ENCODE measurements around the gene SMTN. TPM values are rescaled to one million over a fixed set of nuclear protein-coding genes. Genes with fewer than 3 reads are reported as not detected.
A peak's percentile ranks its signal among the peaks of the same experiment; 100 is the strongest.

SMTN gene
- total and polyA plus RNA-seq, 9 of the 15 experiments (the other 6 are each of a cell fraction or from before 2014, with no cell fraction given) = 2.5 to 41.1 (median 16.1) TPM

DNA sequence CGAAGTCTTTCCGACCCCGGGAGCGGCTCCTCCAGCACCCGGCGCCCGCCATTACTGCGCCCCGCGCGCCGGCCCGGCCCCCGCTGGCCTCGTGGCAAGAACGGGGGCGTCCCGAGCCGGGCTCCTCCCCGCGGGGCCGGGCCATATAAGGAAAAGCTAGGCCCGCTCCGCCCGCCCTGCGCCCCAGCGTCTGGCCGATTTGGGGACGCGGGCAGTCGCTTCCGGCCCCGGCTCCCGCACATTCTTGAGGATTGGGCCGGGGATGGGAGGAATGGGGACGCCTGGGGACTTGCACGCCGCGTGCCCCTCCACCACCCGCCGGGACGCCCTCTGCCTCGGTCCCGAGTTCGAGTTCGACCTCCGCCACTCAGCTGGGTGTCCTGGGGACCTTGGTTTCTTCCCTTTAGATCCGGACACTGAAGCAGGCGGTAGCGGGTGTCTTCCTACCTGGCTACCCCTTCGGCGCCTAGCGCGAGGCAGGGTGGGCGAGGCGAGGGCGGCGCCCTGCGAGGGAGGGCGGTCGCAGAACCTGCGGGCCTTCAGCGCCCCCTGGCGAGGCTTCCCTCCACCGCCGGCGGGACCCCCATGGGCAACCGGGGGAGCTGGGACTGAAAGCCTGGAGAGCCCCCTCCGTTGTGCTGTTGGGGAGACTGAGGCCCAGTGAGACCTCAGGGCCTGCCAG, 3.8 kb downstream of the SMTN start (continued):
- TF ChIP-seq, protein P1, sequence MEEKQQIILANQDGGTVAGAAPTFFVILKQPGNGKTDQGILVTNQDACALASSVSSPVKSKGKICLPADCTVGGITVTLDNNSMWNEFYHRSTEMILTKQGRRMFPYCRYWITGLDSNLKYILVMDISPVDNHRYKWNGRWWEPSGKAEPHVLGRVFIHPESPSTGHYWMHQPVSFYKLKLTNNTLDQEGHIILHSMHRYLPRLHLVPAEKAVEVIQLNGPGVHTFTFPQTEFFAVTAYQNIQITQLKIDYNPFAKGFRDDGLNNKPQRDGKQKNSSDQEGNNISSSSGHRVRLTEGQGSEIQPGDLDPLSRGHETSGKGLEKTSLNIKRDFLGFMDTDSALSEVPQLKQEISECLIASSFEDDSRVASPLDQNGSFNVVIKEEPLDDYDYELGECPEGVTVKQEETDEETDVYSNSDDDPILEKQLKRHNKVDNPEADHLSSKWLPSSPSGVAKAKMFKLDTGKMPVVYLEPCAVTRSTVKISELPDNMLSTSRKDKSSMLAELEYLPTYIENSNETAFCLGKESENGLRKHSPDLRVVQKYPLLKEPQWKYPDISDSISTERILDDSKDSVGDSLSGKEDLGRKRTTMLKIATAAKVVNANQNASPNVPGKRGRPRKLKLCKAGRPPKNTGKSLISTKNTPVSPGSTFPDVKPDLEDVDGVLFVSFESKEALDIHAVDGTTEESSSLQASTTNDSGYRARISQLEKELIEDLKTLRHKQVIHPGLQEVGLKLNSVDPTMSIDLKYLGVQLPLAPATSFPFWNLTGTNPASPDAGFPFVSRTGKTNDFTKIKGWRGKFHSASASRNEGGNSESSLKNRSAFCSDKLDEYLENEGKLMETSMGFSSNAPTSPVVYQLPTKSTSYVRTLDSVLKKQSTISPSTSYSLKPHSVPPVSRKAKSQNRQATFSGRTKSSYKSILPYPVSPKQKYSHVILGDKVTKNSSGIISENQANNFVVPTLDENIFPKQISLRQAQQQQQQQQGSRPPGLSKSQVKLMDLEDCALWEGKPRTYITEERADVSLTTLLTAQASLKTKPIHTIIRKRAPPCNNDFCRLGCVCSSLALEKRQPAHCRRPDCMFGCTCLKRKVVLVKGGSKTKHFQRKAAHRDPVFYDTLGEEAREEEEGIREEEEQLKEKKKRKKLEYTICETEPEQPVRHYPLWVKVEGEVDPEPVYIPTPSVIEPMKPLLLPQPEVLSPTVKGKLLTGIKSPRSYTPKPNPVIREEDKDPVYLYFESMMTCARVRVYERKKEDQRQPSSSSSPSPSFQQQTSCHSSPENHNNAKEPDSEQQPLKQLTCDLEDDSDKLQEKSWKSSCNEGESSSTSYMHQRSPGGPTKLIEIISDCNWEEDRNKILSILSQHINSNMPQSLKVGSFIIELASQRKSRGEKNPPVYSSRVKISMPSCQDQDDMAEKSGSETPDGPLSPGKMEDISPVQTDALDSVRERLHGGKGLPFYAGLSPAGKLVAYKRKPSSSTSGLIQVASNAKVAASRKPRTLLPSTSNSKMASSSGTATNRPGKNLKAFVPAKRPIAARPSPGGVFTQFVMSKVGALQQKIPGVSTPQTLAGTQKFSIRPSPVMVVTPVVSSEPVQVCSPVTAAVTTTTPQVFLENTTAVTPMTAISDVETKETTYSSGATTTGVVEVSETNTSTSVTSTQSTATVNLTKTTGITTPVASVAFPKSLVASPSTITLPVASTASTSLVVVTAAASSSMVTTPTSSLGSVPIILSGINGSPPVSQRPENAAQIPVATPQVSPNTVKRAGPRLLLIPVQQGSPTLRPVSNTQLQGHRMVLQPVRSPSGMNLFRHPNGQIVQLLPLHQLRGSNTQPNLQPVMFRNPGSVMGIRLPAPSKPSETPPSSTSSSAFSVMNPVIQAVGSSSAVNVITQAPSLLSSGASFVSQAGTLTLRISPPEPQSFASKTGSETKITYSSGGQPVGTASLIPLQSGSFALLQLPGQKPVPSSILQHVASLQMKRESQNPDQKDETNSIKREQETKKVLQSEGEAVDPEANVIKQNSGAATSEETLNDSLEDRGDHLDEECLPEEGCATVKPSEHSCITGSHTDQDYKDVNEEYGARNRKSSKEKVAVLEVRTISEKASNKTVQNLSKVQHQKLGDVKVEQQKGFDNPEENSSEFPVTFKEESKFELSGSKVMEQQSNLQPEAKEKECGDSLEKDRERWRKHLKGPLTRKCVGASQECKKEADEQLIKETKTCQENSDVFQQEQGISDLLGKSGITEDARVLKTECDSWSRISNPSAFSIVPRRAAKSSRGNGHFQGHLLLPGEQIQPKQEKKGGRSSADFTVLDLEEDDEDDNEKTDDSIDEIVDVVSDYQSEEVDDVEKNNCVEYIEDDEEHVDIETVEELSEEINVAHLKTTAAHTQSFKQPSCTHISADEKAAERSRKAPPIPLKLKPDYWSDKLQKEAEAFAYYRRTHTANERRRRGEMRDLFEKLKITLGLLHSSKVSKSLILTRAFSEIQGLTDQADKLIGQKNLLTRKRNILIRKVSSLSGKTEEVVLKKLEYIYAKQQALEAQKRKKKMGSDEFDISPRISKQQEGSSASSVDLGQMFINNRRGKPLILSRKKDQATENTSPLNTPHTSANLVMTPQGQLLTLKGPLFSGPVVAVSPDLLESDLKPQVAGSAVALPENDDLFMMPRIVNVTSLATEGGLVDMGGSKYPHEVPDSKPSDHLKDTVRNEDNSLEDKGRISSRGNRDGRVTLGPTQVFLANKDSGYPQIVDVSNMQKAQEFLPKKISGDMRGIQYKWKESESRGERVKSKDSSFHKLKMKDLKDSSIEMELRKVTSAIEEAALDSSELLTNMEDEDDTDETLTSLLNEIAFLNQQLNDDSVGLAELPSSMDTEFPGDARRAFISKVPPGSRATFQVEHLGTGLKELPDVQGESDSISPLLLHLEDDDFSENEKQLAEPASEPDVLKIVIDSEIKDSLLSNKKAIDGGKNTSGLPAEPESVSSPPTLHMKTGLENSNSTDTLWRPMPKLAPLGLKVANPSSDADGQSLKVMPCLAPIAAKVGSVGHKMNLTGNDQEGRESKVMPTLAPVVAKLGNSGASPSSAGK (IDR thresholded peaks at IDR 0.05) = peak; percentile 54
- TF ChIP-seq NELFE (IDR thresholded peaks at IDR 0.05; ENCODE audit: insufficient read depth, insufficient read length) = no peak
- TF ChIP-seq ETV6 (IDR thresholded peaks at IDR 0.05; ENCODE audit: borderline replicate concordance in 1 of 2, low read depth in 2 of 2, low read length in 1 of 2) = no peak
- TF ChIP-seq ETV6 (CRISPR knock-in tag; IDR thresholded peaks at IDR 0.05; ENCODE audit: borderline replicate concordance) = no peak
- TF ChIP-seq, protein P2, sequence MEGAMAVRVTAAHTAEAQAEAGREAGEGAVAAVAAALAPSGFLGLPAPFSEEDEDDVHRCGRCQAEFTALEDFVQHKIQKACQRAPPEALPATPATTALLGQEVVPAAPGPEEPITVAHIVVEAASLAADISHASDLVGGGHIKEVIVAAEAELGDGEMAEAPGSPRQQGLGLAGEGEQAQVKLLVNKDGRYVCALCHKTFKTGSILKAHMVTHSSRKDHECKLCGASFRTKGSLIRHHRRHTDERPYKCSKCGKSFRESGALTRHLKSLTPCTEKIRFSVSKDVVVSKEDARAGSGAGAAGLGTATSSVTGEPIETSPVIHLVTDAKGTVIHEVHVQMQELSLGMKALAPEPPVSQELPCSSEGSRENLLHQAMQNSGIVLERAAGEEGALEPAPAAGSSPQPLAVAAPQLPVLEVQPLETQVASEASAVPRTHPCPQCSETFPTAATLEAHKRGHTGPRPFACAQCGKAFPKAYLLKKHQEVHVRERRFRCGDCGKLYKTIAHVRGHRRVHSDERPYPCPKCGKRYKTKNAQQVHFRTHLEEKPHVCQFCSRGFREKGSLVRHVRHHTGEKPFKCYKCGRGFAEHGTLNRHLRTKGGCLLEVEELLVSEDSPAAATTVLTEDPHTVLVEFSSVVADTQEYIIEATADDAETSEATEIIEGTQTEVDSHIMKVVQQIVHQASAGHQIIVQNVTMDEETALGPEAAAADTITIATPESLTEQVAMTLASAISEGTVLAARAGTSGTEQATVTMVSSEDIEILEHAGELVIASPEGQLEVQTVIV (CRISPR knock-in tag; IDR thresholded peaks at IDR 0.05; ENCODE audit: borderline replicate concordance) = no peak
- no peak for TF ChIP-seq NFIC (IDR thresholded peaks at IDR 0.05)
- no peak for TF ChIP-seq SNRNP70 (optimal IDR thresholded peaks at IDR 0.05; ENCODE audit: low read depth, low read length)
- TF ChIP-seq, protein P3, sequence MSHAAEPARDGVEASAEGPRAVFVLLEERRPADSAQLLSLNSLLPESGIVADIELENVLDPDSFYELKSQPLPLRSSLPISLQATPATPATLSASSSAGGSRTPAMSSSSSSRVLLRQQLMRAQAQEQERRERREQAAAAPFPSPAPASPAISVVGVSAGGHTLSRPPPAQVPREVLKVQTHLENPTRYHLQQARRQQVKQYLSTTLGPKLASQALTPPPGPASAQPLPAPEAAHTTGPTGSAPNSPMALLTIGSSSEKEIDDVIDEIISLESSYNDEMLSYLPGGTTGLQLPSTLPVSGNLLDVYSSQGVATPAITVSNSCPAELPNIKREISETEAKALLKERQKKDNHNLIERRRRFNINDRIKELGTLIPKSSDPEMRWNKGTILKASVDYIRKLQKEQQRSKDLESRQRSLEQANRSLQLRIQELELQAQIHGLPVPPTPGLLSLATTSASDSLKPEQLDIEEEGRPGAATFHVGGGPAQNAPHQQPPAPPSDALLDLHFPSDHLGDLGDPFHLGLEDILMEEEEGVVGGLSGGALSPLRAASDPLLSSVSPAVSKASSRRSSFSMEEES (CRISPR knock-in tag; IDR thresholded peaks at IDR 0.05) = no peak
- TF ChIP-seq KLF13 (tag; IDR thresholded peaks at IDR 0.05; ENCODE audit: borderline replicate concordance, low read depth) = 0 out of 2 replicates have a peak, but pooled peaks have one; percentile 23
- no peak for TF ChIP-seq POLR2AphosphoS2 (IDR thresholded peaks at IDR 0.05; ENCODE audit: low read length)
- TF ChIP-seq CBX8 (IDR thresholded peaks at IDR 0.05; ENCODE audit: borderline replicate concordance, extremely low read depth, low read depth, low read length, poor library complexity, severe bottlenecking) = no peak

All from K562 (cell line).